Activated CD4-positive, alpha-beta T cell treated with anti-CD3 and anti-CD28 coated beads, Interleukin-2, amount 10 ng/mL, durations not matched to agents 24 days and 14 days (primary cell): Measurements from ENCODE around the gene SCN4A. TPM values are rescaled to one million over a fixed set of nuclear protein-coding genes. Genes with fewer than 3 reads are reported as not detected.
"Not testable (repeated sequence)": the region's sequence is repeated elsewhere in the genome, so short reads cannot be mapped to it uniquely, and the experiment has no call there.

ENCODE experiments used
- DNase-seq: peaks from one replicate; pipeline ENCODE4 v3.0.0; 2022
- H3K27ac Mint-ChIP-seq: one replicate; pipeline ENCODE4 v1.8.0; 2022; ENCODE audit warnings: mild to moderate bottlenecking, mixed read lengths
- H3K27me3 Mint-ChIP-seq: one replicate; pipeline ENCODE4 v1.8.0; 2022; ENCODE audit warnings: mixed read lengths
- H3K36me3 Mint-ChIP-seq: one replicate; pipeline ENCODE4 v1.8.0; 2022; ENCODE audit warnings: low read depth, mild to moderate bottlenecking, mixed read lengths
- H3K4me1 Mint-ChIP-seq: one replicate; pipeline ENCODE4 v1.8.0; 2021; ENCODE audit warnings: mixed read lengths
- H3K4me3 Mint-ChIP-seq: one replicate; pipeline ENCODE4 v1.8.0; 2022; ENCODE audit warnings: mild to moderate bottlenecking, moderate library complexity, mixed read lengths
- H3K9me3 Mint-ChIP-seq: one replicate; pipeline ENCODE4 v1.8.0; 2021; ENCODE audit warnings: mixed read lengths
- intact Hi-C: fragments of 100-400 bp; cut with micrococcal nuclease; formaldehyde crosslinking; loops from one replicate; pipeline ENCODE4 v1.15.1; 2023
- total RNA-seq: library from RNA; stranded (reverse); gene quantifications from 2 replicates; pipeline ENCODE4 v1.2.3, GENCODE V29; 2022

The SCN4A gene
- total RNA-seq, 1 donor from 2014 or later: 0.40 TPM

DNA sequence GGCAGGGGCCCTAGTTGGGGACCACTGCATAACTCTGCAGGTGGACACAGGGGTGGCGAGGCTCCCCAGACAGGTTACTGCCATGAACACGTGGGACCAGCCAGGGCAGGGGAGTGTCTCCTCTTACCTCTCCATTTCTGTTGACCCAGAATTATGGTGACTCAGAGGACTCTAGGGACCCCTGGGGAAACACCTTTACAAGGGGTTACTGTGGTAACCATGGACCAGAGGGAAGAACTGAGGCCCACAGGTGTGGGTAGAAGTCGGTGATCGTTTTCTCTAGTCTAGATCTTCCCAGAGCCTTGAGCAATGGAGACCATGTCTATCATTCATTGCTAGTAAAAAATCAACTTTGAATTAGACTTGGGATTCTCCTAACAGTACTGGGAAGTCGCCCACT lies 51.9 kb downstream of the SCN4A start:
- not testable (repeated sequence) for H3K27ac Mint-ChIP-seq, DNase-seq

DNA sequence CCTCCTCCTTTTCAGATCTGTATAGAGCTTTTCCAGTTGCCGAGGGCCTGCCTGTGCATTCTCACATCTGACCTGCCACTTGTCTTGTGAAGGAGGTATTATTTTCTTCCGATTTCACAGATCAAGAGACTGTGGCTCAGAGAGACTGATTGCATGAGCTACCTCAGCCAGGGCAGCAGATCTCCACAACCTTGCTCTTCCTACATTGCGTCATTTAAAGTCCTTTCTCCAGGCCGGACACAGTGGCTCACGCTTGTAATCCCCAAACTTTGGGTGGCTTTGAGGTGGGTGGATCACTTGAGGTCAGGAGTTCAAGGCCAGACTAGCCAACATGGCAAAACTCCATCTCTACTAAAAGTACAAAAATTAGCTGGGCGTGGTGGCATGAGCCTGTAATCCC lies 52.7 kb downstream of the SCN4A start:
- intact Hi-C loops, H3K27ac Mint-ChIP-seq: not testable (repeated sequence)

More for the DNA sequence above, 51.9 kb downstream of the SCN4A start:
- H3K27me3 Mint-ChIP-seq, H3K36me3 Mint-ChIP-seq, H3K9me3 Mint-ChIP-seq, intact Hi-C loops, H3K4me3 Mint-ChIP-seq, H3K4me1 Mint-ChIP-seq: not testable (repeated sequence)

DNA sequence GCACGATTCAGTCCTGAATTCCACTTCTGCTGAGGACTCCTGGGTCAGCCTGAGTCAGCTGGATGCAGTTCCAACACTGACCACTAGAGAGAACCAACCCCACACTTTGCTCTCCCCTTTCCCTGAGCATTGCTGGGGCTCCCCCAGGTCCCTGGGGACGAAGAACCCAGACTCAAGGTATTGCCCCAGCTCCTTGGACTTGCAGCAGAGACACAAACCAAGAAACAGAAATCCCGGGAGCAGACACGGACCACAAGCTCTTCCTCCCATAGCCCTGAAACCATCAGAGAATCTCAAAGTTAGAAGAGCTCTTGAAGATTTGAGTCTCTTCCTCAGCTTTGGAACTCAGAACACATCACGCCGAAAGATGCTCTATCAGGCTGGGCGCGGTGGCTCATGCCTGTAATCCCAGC lies 53.4 kb downstream of the SCN4A start:
- H3K27me3 Mint-ChIP-seq: peaks cover 10% of the 10 kb centered on the region
- H3K4me1 Mint-ChIP-seq: peaks cover 9% of the 10 kb centered on the region
- peak; percentile 93 for DNase-seq
- H3K36me3 Mint-ChIP-seq: no peaks in the 10 kb centered on the region
- H3K9me3 Mint-ChIP-seq: no peaks in the 10 kb centered on the region
- H3K27ac Mint-ChIP-seq: peak overlapping the region; percentile 66
- intact Hi-C loops: loop anchor here (1.0 to 10.0 kb wide), 5 partner anchors 27 to 365 kb away; no protein-coding TSS in a partner anchor
- H3K4me3 Mint-ChIP-seq: no peak overlapping the region

More for the DNA sequence above, 52.7 kb downstream of the SCN4A start:
- not testable (repeated sequence) for H3K4me3 Mint-ChIP-seq, H3K9me3 Mint-ChIP-seq, H3K36me3 Mint-ChIP-seq, H3K4me1 Mint-ChIP-seq, DNase-seq
- H3K27me3 Mint-ChIP-seq: peaks cover 10% of the 10 kb centered on the region

DNA sequence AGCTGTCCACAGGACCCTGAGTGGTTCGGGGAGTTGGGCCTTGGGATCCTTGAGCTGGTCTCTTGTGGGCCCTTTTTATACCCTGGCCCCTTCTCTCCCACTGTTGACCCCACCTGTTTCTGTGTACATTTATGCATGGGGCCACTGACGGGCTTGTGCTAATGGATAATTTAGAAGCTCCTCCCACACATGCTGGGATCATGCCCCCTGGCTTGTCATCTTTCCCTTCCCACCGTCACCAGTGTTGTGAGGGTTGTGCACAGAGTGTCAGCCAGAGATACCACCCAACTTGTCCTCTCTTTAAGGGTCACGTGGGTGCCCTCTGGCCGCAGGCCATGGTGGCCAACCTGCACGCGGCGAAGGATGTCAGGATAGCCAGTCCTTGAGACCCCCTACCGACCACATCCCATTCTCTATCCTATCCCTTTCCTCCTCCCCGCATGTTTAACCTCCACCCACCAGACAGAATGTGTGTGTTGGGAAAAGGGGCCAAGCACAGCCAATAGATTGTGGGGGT lies 53.9 kb downstream of the SCN4A start, which contains the start of gene GH1:
Gene GH1, minus strand, starts transcription at position 51 of the 517 bp plus-strand sequence. CDS start 63 bp downstream, outside the sequence.
- H3K27me3 Mint-ChIP-seq: peaks cover 10% of the 10 kb centered on the region
- not testable (repeated sequence) for H3K9me3 Mint-ChIP-seq, H3K4me3 Mint-ChIP-seq, H3K4me1 Mint-ChIP-seq, DNase-seq, H3K36me3 Mint-ChIP-seq
- intact Hi-C loops: loop anchor here (1.0 to 10.0 kb wide), 5 partner anchors 27 to 366 kb away; no protein-coding TSS in a partner anchor
- H3K27ac Mint-ChIP-seq: peak within 1 kb of the TSS; percentile 66

DNA sequence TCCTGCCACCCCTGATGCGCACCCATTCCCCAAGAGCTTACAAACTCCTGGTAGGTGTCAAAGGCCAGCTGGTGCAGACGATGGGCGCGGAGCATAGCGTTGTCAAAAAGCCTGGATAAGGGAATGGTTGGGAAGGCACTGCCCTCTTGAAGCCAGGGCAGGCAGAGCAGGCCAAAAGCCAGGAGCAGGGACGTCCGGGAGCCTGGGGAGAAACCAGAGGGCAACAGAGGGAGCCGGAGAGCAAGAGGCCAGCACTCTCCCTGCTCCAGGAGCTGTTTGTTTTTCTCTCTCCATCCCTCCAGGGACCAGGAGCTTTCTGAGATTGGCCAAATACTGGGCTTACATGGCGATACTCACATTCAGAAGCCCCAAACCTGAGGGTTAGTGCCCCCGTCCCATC lies 54.4 kb downstream of the SCN4A start:
- peaks cover 9% of the 10 kb centered on the region for H3K4me1 Mint-ChIP-seq
- intact Hi-C loops: loop anchor here (2.0 to 10.0 kb wide), 3 partner anchors 72 to 366 kb away; no protein-coding TSS in a partner anchor
- DNase-seq: no peak
- H3K27ac Mint-ChIP-seq: no peak overlapping the region
- H3K4me3 Mint-ChIP-seq: no peak overlapping the region
- no peaks in the 10 kb centered on the region for H3K9me3 Mint-ChIP-seq
- H3K36me3 Mint-ChIP-seq: no peaks in the 10 kb centered on the region
- H3K27me3 Mint-ChIP-seq: peaks cover 10% of the 10 kb centered on the region

DNA sequence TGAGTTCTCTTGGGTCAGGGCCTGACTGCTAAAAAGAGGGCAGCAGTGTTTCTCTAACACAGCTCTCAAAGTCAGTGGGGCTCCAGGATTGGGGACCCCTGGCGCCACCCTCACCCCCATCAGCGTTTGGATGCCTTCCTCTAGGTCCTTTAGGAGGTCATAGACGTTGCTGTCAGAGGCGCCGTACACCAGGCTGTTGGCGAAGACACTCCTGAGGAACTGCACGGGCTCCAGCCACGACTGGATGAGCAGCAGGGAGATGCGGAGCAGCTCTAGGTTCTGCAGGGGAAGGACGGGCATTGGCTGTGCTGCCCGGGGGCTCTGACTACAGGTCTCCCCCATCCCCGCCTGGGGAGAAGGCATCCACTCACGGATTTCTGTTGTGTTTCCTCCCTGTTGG lies 55.1 kb downstream of the SCN4A start:
- H3K27me3 Mint-ChIP-seq: peaks cover 10% of the 10 kb centered on the region
- no peak overlapping the region for H3K4me3 Mint-ChIP-seq
- no peaks in the 10 kb centered on the region for H3K36me3 Mint-ChIP-seq
- no peak overlapping the region for H3K27ac Mint-ChIP-seq
- intact Hi-C loops: loop anchor here (2.0 to 10.0 kb wide), 3 partner anchors 73 to 367 kb away; no protein-coding TSS in a partner anchor
- H3K9me3 Mint-ChIP-seq: no peaks in the 10 kb centered on the region
- no peak for DNase-seq
- H3K4me1 Mint-ChIP-seq: peaks cover 10% of the 10 kb centered on the region

DNA sequence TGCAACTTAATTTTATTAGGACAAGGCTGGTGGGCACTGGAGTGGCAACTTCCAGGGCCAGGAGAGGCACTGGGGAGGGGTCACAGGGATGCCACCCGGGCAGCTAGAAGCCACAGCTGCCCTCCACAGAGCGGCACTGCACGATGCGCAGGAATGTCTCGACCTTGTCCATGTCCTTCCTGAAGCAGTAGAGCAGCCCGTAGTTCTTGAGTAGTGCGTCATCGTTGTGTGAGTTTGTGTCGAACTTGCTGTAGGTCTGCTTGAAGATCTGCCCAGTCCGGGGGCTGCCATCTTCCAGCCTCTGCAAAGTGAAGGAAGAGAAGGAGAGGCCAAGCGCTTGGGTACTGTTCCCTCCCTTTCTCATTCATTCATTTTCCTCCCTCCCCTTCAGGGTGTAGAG lies 55.5 kb downstream of the SCN4A start:
- intact Hi-C loops: loop anchor here (10.0 kb wide), 1 partner anchor 368 kb away; no protein-coding TSS in a partner anchor
- H3K4me1 Mint-ChIP-seq: peaks cover 11% of the 10 kb centered on the region
- DNase-seq, H3K4me3 Mint-ChIP-seq, H3K27ac Mint-ChIP-seq, H3K36me3 Mint-ChIP-seq, H3K9me3 Mint-ChIP-seq: not testable (repeated sequence)
- peaks cover 10% of the 10 kb centered on the region for H3K27me3 Mint-ChIP-seq

DNA sequence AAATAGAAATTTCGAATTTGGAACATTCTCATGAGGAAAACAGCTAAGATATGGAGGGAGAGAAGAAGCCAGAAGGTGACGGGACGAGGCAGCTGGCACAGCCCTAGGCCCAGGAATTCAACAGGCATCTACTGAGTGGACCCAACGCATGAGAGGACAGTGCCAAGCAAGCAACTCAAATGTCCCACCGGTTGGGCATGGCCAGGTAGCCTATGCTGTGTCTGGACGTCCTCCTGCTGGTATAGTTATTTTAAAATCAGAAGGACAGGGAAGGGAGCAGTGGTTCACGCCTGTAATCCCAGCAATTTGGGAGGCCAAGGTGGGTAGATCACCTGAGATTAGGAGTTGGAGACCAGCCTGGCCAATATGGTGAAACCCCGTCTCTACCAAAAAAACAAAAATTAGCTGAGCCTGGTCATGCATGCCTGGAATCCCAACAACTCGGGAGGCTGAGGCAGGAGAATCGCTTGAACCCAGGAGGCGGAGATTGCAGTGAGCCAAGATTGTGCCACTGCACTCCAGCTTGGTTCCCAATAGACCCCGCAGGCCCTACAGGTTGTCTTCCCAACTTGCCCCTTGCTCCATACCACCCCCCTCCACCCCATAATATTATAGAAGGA lies 56.0 kb downstream of the SCN4A start:
- Mint-ChIP-seq H3K4me3 (no peak overlapping the region), H3K36me3 (no peaks in the 10 kb centered on the region), H3K9me3 (no peaks in the 10 kb centered on the region), H3K27ac (no peak overlapping the region), H3K4me1 (peaks cover 11% of the 10 kb centered on the region), H3K27me3 (peaks cover 10% of the 10 kb centered on the region)
- intact Hi-C loops: loop anchor here (10.0 kb wide), 1 partner anchor 368 kb away; no protein-coding TSS in a partner anchor
- DNase-seq: no peak

DNA sequence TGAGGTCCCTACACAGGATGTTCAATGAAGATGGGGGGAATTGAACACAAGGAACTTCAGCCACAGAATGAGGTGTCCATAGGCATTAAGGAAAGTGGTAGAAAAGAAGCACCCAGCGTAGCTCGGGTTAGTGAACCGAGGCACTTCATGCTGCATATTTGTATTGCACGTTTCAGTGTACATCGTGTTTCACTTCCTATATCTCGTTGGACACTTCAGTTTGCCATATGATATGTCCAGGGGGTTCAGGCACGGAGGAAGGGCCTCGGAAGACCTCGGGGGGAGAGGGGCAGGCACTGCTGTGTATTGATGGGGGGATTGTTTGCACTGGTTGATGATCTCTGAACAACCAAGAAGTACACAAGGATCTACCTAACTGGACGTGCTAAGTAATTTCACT lies 57.0 kb downstream of the SCN4A start:
- not testable (repeated sequence) for H3K27ac Mint-ChIP-seq, H3K4me3 Mint-ChIP-seq, H3K9me3 Mint-ChIP-seq, DNase-seq, H3K36me3 Mint-ChIP-seq
- intact Hi-C loops: loop anchor here (10.0 kb wide), 1 partner anchor 369 kb away; no protein-coding TSS in a partner anchor
- Mint-ChIP-seq H3K27me3 (peaks cover 10% of the 10 kb centered on the region), H3K4me1 (peaks cover 13% of the 10 kb centered on the region)

DNA sequence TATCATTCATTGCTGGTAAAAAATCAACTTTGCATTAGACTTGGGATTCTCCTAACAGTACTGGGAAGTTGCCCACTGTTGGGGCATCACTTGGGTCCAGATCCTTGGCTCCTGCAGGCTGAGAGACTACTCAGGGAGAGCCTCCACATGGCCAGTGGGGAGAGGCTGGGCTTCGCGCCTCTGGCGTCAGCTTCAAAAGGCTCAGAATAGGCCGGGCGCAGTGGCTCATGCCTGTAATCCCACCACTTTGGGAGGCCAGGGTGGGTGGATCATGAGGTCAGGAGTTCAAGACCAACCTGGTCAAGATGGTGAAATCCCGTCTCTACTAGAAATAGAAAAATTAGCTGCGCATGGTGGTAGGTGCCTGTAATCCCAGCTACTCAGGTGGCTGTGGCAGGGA lies 58.2 kb downstream of the SCN4A start:
- Mint-ChIP-seq H3K4me3 (no peak overlapping the region), H3K27me3 (peaks cover 10% of the 10 kb centered on the region), H3K4me1 (peaks cover 9% of the 10 kb centered on the region), H3K27ac (no peak overlapping the region), H3K9me3 (no peaks in the 10 kb centered on the region), H3K36me3 (no peaks in the 10 kb centered on the region)
- intact Hi-C loops: loop anchor here (10.0 kb wide), 1 partner anchor 370 kb away; no protein-coding TSS in a partner anchor
- DNase-seq: no peak

DNA sequence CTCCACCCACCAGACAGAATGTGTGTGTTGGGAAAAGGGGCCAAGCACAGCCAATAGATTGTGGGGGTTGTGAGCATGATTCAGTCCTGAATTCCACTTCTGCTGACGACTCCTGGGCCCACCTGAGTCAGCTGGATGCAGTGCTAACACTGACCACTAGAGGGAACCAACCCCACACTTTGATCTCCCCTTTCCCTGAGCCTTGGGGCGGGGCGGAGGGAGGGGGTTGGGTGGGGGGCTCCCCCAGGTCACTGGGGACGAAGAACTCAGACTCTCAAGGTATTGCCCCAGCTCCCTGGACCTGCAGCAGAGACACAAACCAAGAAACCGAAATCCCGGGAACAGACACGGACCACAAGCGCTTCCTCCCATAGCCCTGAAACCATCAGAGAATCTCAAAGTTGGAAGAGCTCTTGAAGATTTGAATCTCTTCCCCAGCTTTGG lies 61.0 kb downstream of the SCN4A start:
- H3K9me3 Mint-ChIP-seq: no peaks in the 10 kb centered on the region
- H3K27ac Mint-ChIP-seq: no peak overlapping the region
- no peak overlapping the region for H3K4me3 Mint-ChIP-seq
- peaks cover 4% of the 10 kb centered on the region for H3K4me1 Mint-ChIP-seq
- H3K36me3 Mint-ChIP-seq: no peaks in the 10 kb centered on the region
- H3K27me3 Mint-ChIP-seq: peaks cover 16% of the 10 kb centered on the region
- intact Hi-C loops: loop anchor here (10.0 kb wide), 1 partner anchor 373 kb away; no protein-coding TSS in a partner anchor
- peak; percentile 89 for DNase-seq

DNA sequence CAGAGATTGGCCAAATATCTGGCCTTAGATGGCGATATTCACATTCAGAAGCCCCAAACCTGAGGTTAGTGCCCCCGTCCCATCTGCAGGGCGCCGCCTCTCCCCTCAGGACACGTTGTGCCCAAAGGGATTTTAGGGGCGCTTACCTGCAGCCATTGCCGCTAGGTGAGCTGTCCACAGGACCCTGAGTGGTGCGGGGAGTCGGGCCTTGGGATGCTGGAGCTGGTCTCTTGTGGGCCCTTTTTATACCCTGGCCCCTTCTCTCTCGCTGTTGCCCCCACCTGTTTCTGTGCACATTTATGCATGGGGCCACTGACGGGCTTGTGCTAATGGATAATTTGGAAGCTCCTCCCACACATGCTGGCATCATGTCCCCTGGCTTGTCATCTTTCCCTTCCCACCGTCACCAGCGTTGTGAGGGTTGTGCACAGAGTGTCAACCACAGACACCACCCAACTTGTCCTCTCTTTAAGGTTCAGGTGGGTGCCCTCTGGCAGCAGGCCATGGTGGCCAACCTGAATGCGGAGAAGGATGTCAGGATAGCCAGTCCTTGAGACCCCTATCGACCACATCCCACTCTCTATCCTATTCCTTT lies 61.6 kb downstream of the SCN4A start, which contains the start of gene CSHL1:
Gene CSHL1, minus strand, starts transcription at position 218 of the 595 bp plus-strand sequence. Its CDS starts 62 bp downstream, at position 156.
- no peaks in the 10 kb centered on the region for H3K36me3 Mint-ChIP-seq
- peaks cover 12% of the 10 kb centered on the region for H3K27me3 Mint-ChIP-seq
- H3K4me1 Mint-ChIP-seq: peaks cover 4% of the 10 kb centered on the region
- intact Hi-C loops: loop anchor here (10.0 kb wide), 1 partner anchor 374 kb away; no protein-coding TSS in a partner anchor
- no peak within 1 kb of the TSS for H3K27ac Mint-ChIP-seq
- H3K9me3 Mint-ChIP-seq: no peaks in the 10 kb centered on the region
- no peak for DNase-seq
- no peak within 1 kb of the TSS for H3K4me3 Mint-ChIP-seq

DNA sequence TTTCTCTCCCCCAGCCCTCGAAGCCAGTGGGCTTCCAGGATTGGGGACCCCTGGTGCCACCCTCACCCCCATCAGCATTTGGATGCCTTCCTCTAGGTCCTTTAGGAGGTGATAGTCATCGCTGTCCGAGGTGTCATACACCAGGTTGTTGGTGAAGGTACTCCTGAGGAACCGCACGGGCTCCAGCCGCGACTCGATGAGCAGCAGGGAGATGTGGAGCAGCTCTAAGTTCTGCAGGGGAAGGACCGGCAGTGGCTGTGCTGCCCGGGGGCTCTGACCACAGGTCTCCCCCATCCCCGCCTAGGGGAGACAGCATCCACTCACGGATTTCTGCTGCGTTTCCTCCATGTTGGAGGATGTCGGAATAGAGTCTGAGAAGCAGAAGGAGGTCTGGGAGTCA lies 62.6 kb downstream of the SCN4A start:
- H3K27ac Mint-ChIP-seq: no peak overlapping the region
- intact Hi-C loops: loop anchor here (10.0 kb wide), 1 partner anchor 375 kb away; no protein-coding TSS in a partner anchor
- H3K36me3 Mint-ChIP-seq: no peaks in the 10 kb centered on the region
- H3K4me3 Mint-ChIP-seq: no peak overlapping the region
- H3K4me1 Mint-ChIP-seq: peaks cover 4% of the 10 kb centered on the region
- H3K27me3 Mint-ChIP-seq: peaks cover 8% of the 10 kb centered on the region
- DNase-seq: no peak
- no peaks in the 10 kb centered on the region for H3K9me3 Mint-ChIP-seq

DNA sequence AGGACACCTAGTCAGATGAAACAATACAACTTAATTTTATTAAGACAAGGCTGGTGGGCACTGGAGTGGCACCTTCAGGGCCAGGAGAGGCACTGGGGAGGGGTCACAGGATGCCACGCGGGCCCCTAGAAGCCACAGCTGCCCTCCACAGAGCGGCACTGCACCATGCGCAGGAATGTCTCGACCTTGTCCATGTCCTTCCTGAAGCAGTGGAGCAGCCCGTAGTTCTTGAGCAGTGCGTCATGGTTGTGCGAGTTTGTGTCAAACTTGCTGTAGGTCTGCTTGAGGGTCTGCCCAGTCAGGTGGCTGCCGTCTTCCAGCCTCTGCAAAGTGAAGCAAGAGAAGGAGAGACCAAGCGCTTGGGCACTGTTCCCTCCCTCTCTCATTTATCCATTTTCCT lies 63.1 kb downstream of the SCN4A start:
- H3K9me3 Mint-ChIP-seq, H3K27ac Mint-ChIP-seq, H3K36me3 Mint-ChIP-seq, intact Hi-C loops, H3K4me1 Mint-ChIP-seq, H3K4me3 Mint-ChIP-seq, H3K27me3 Mint-ChIP-seq, DNase-seq: not testable (repeated sequence)
